Iris pigment epithelial cell (primary cell): ENCODE measurements around the gene ATRN.

Experiments
- DNase-seq: peaks from one replicate; pipeline ENCODE4 v3.0.0-alpha.2; 2011; ENCODE audit warnings: low read depth

The ATRN gene

GRCh38 chr20:3658019-3658715 lies 187.3 kb downstream of the ATRN start:
- DNase-seq = no peak

GRCh38 chr20:3658716-3659491 lies 188.1 kb downstream of the ATRN start:
- peak; percentile 32 for DNase-seq

GRCh38 chr20:3659492-3660261 lies 188.9 kb downstream of the ATRN start:
- DNase-seq = no peak

GRCh38 chr20:3660262-3661059 lies 189.6 kb downstream of the ATRN start:
- no peak for DNase-seq

- no peak for DNase-seq
These were observed 190.4 kb downstream of the ATRN start for GRCh38 chr20:3661060-3661813.

- DNase-seq = no peak
These were observed 191.2 kb downstream of the ATRN start for GRCh38 chr20:3661814-3662665.

- no peak for DNase-seq
These were observed 192.3 kb downstream of the ATRN start, which contains the start of gene GFRA4 for GRCh38 chr20:3663031-3663701. Gene GFRA4 (minus strand): TSS chr20:3663399. CDS start chr20:3663399, 0 bp downstream.

- no peak for DNase-seq
These were observed 193.0 kb downstream of the ATRN start for GRCh38 chr20:3663858-3664257.

- no peak for DNase-seq
These were observed 196.7 kb downstream of the ATRN start for GRCh38 chr20:3667434-3668037.

GRCh38 chr20:3669710-3670367 lies 199.0 kb downstream of the ATRN start:
- DNase-seq = no peak

- no peak for DNase-seq
These were observed 199.7 kb downstream of the ATRN start for GRCh38 chr20:3670511-3670910.

- no peak for DNase-seq
These were observed 200.1 kb downstream of the ATRN start for GRCh38 chr20:3670945-3671344.

- no peak for DNase-seq
These were observed 201.2 kb downstream of the ATRN start for GRCh38 chr20:3671986-3672546.

GRCh38 chr20:3672547-3673171 lies 201.8 kb downstream of the ATRN start:
- DNase-seq = no peak

- no peak for DNase-seq
These were observed 202.6 kb downstream of the ATRN start for GRCh38 chr20:3673221-3674070.

GRCh38 chr20:3674447-3674846 lies 203.6 kb downstream of the ATRN start:
- no peak for DNase-seq
